GM23338 (cell line): ENCODE results near the gene CACNA2D4.

Experiments used
- CREB1 ChIP-seq: fragments of 250-450 bp; sonication (Bioruptor Pico); IDR thresholded peaks from 2 replicates; pipeline ENCODE4 v1.5.0; 2020; ENCODE audit warnings: low read depth, mild to moderate bottlenecking, moderate library complexity
- CTCF ChIP-seq, 2 experiments: fragments of 200-600 bp in 1 of 2; sonication (generic) in 1 of 2; conservative IDR thresholded peaks; 2 replicates each; pipeline versions ENCODE4 v1.5.1 to v1.6.1; 2016 to 2017; ENCODE audit warnings: antibody characterized with exemption in 2 of 2, low read depth in 2 of 2, mild to moderate bottlenecking in 2 of 2, moderate library complexity in 1 of 2
- ETS1 ChIP-seq: IDR thresholded peaks from 2 replicates; pipeline ENCODE4 v1.6.1; 2016; ENCODE audit warnings: antibody characterized with exemption
- EZH2 ChIP-seq: fragments of 200-600 bp; sonication (generic); IDR thresholded peaks from one replicate; pipeline ENCODE4 v1.8.0; 2017; ENCODE audit warnings: antibody characterized with exemption, mild to moderate bottlenecking, low read depth; ENCODE audit not compliant: unreplicated experiment
- EZH2phosphoT487 ChIP-seq: fragments of 200-600 bp; sonication (generic); IDR thresholded peaks from one replicate; pipeline ENCODE4 v1.8.1; 2018; ENCODE audit warnings: antibody characterized with exemption; ENCODE audit not compliant: unreplicated experiment
- JUNB ChIP-seq: IDR thresholded peaks from one replicate; pipeline ENCODE4 v1.6.1; 2016; ENCODE audit warnings: antibody characterized with exemption; ENCODE audit not compliant: unreplicated experiment
- POLR2AphosphoS5 ChIP-seq: IDR thresholded peaks from 2 replicates; pipeline ENCODE4 v1.6.1; 2016; ENCODE audit warnings: antibody characterized with exemption, low read depth
- ZNF114 ChIP-seq: fragments of 250-450 bp; sonication (Bioruptor Pico); IDR thresholded peaks from 2 replicates; pipeline ENCODE4 v1.5.0; 2020; ENCODE audit warnings: mild to moderate bottlenecking, moderate library complexity
- ZNF331 ChIP-seq: fragments of 250-450 bp; sonication (Bioruptor Pico); IDR thresholded peaks from 2 replicates; pipeline ENCODE4 v1.5.0; 2020; ENCODE audit warnings: low read depth, mild to moderate bottlenecking, moderate library complexity
- TF ChIP-seq, protein P1 (sequence below): IDR thresholded peaks from one replicate; pipeline ENCODE4 v1.6.1; 2018; ENCODE audit warnings: antibody characterized with exemption; ENCODE audit not compliant: unreplicated experiment

- no peak for TF ChIP-seq CTCF (conservative IDR thresholded peaks at IDR 0.05; ENCODE audit: low read depth in 2 of 2)
- TF ChIP-seq, protein P1, sequence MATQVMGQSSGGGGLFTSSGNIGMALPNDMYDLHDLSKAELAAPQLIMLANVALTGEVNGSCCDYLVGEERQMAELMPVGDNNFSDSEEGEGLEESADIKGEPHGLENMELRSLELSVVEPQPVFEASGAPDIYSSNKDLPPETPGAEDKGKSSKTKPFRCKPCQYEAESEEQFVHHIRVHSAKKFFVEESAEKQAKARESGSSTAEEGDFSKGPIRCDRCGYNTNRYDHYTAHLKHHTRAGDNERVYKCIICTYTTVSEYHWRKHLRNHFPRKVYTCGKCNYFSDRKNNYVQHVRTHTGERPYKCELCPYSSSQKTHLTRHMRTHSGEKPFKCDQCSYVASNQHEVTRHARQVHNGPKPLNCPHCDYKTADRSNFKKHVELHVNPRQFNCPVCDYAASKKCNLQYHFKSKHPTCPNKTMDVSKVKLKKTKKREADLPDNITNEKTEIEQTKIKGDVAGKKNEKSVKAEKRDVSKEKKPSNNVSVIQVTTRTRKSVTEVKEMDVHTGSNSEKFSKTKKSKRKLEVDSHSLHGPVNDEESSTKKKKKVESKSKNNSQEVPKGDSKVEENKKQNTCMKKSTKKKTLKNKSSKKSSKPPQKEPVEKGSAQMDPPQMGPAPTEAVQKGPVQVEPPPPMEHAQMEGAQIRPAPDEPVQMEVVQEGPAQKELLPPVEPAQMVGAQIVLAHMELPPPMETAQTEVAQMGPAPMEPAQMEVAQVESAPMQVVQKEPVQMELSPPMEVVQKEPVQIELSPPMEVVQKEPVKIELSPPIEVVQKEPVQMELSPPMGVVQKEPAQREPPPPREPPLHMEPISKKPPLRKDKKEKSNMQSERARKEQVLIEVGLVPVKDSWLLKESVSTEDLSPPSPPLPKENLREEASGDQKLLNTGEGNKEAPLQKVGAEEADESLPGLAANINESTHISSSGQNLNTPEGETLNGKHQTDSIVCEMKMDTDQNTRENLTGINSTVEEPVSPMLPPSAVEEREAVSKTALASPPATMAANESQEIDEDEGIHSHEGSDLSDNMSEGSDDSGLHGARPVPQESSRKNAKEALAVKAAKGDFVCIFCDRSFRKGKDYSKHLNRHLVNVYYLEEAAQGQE: no peak
- no peak for TF ChIP-seq EZH2
- no peak for TF ChIP-seq POLR2AphosphoS5
- TF ChIP-seq CREB1 (CRISPR knock-in tag): no peak
- no peak for TF ChIP-seq EZH2phosphoT487
- TF ChIP-seq ZNF114 (CRISPR knock-in tag): no peak
- TF ChIP-seq JUNB: no peak
- TF ChIP-seq ETS1: no peak
- TF ChIP-seq ZNF331: no peak
These were observed 41.1 kb downstream of the CACNA2D4 start for GRCh38 chr12:1877169-1877878.
